Subcutaneous adipose tissue (tissue), 4 donors: ENCODE measurements around the gene PDK2. TPM values are rescaled to one million over a fixed set of nuclear protein-coding genes. Genes with fewer than 3 reads are reported as not detected.

Source experiments
- CTCF ChIP-seq: fragments of 450-650 bp; IDR thresholded peaks from one replicate; pipeline ENCODE4 v1.5.1; 2016; ENCODE audit warnings: low read depth, mild to moderate bottlenecking, control low read depth, antibody characterized with exemption, moderate library complexity
- total RNA-seq, 4 donors: library from RNA; depleted of rRNA; stranded (reverse); fragments of >200 nt; gene quantifications; one replicate each; pipeline ENCODE4 v1.1.0, GENCODE V29; 2016

Gene PDK2
- total RNA-seq, 4 donors from 2014 or later, result 37.4 to 157 (median 43.1) TPM

GRCh38 chr17:50075446-50076032 lies 19.6 kb upstream of the PDK2 start:
- no peak for TF ChIP-seq CTCF

GRCh38 chr17:50076221-50076590 lies 18.9 kb upstream of the PDK2 start:
- TF ChIP-seq CTCF, result no peak

- TF ChIP-seq CTCF, result no peak
Observed at GRCh38 chr17:50076591-50077235, 18.4 kb upstream of the PDK2 start.

- TF ChIP-seq CTCF, result no peak
Observed at GRCh38 chr17:50078430-50078829, 16.7 kb upstream of the PDK2 start.

GRCh38 chr17:50079334-50080095 lies 15.6 kb upstream of the PDK2 start:
- TF ChIP-seq CTCF, result no peak

GRCh38 chr17:50080096-50080480 lies 15.1 kb upstream of the PDK2 start:
- TF ChIP-seq CTCF, result no peak

- no peak for TF ChIP-seq CTCF
Observed at GRCh38 chr17:50080827-50081226, 14.3 kb upstream of the PDK2 start.
